GM10847 (cell line): Measurements from ENCODE around the gene RWDD1.

Source experiments
- POLR2A ChIP-seq: IDR thresholded peaks from 2 replicates; pipeline ENCODE4 v1.6.1; 2011; ENCODE audit not compliant: insufficient read length; ENCODE audit errors: extremely low read depth

Gene RWDD1

GRCh38 chr6:116575227-116575626 is 3.9 kb downstream of the RWDD1 start:
- no peak for TF ChIP-seq POLR2A

- no peak for TF ChIP-seq POLR2A
Measured at GRCh38 chr6:116577486-116577885, 6.2 kb downstream of the RWDD1 start.

GRCh38 chr6:116578335-116578734 is 7.0 kb downstream of the RWDD1 start:
- no peak for TF ChIP-seq POLR2A

GRCh38 chr6:116579143-116579542 is 7.8 kb downstream of the RWDD1 start:
- no peak for TF ChIP-seq POLR2A

- TF ChIP-seq POLR2A: no peak
Measured at GRCh38 chr6:116580198-116580597, 8.9 kb downstream of the RWDD1 start.

- no peak for TF ChIP-seq POLR2A
Measured at GRCh38 chr6:116586276-116586675, 15.0 kb downstream of the RWDD1 start.

- TF ChIP-seq POLR2A: no peak
Measured at GRCh38 chr6:116586738-116587137, 15.4 kb downstream of the RWDD1 start.

- no peak for TF ChIP-seq POLR2A
Measured at GRCh38 chr6:116595247-116595646, 23.9 kb downstream of the RWDD1 start.

- no peak for TF ChIP-seq POLR2A
Measured at GRCh38 chr6:116596815-116597214, 25.5 kb downstream of the RWDD1 start.

GRCh38 chr6:116605935-116606334 is 34.6 kb downstream of the RWDD1 start:
- TF ChIP-seq POLR2A: no peak

GRCh38 chr6:116611056-116611455 is 39.8 kb downstream of the RWDD1 start:
- TF ChIP-seq POLR2A: no peak

- no peak for TF ChIP-seq POLR2A
Measured at GRCh38 chr6:116615937-116616736, 44.8 kb downstream of the RWDD1 start, which contains the start of gene RSPH4A. RSPH4A (plus strand) TSS chr6:116616479; CDS start chr6:116616624, 145 bp downstream.

- TF ChIP-seq POLR2A: no peak
Measured at GRCh38 chr6:116616737-116617053, 45.4 kb downstream of the RWDD1 start.

GRCh38 chr6:116624036-116624805 is 52.9 kb downstream of the RWDD1 start:
- TF ChIP-seq POLR2A: no peak

GRCh38 chr6:116625872-116626271 is 54.6 kb downstream of the RWDD1 start:
- no peak for TF ChIP-seq POLR2A

- TF ChIP-seq POLR2A: no peak
Measured at GRCh38 chr6:116629563-116629981, 58.3 kb downstream of the RWDD1 start.

- no peak for TF ChIP-seq POLR2A
Measured at GRCh38 chr6:116631379-116631990, 60.2 kb downstream of the RWDD1 start.

- no peak for TF ChIP-seq POLR2A
Measured at GRCh38 chr6:116633685-116634084, 62.4 kb downstream of the RWDD1 start.
